ENCODE data around the gene GPR157. TPM values are rescaled to one million over a fixed set of nuclear protein-coding genes. Genes with fewer than 3 reads are reported as not detected.
"Not testable (repeated sequence)": the region's sequence is repeated elsewhere in the genome, so short reads cannot be mapped to it uniquely, and the experiment has no call there.

The GPR157 gene
- total RNA-seq, 4 donors from 2014 or later = 6.4 to 14.3 (median 9.8) TPM

DNA sequence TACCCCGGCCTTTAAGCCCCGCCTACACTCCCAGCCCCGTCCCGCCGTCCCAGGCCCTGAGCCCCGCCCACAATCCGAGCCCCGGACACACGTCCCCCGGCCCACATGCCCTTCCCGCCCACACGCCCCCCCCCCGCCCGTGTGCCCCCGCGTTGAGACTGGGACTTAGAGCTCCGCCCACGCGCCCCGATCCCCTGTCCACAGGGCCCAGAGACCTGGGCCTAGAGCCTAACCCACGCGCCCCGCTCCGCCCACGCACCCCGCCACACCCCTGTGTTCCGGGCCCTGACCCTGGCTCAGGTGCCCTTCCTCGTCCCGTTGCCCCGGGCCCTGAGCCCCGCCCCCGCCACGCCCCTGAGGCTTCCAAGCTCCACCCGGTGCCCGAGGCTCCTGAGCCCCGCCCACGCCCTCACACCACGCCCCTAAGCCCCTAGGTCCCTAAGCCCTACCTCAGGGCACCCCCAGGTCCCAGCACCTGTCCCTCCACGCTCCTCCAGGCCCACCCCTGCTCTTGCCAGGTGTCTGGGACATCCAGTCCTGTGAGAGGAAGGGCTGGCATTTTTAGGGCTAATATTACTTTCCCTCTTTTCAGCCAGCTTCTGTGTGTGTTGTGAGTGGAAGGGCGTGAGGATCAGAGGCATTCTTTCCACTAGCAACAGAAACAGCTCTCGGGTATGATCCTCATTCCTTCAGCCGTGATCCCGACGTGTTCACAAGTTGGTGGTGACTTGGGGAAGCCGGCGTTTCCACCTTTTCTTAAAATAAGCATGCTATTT lies 552 bp upstream of the GPR157 start:
- 6 to 13% methylated on average over 7 to 26 of the region's 46 CpGs for WGBS, 2 donors (ENCODE audit: low coverage in 1 of 2)
- intact Hi-C loops (cut with DNase I; ENCODE audit: low total_unique reads) = no loop called here
- no peaks in the 10 kb centered on the region for H3K36me3 ChIP-seq
- no peaks in the 10 kb centered on the region for H3K27me3 ChIP-seq
- no peaks in the 10 kb centered on the region for H3K9me3 ChIP-seq
- peaks cover 7 to 37% (median 19%) of the 10 kb centered on the region in 4 donors for H3K4me1 ChIP-seq
- peak; percentile 97 for DNase-seq
- no peak for TF ChIP-seq EP300 (IDR thresholded peaks at IDR 0.05; ENCODE audit: low read depth)
- TF ChIP-seq, protein P1, sequence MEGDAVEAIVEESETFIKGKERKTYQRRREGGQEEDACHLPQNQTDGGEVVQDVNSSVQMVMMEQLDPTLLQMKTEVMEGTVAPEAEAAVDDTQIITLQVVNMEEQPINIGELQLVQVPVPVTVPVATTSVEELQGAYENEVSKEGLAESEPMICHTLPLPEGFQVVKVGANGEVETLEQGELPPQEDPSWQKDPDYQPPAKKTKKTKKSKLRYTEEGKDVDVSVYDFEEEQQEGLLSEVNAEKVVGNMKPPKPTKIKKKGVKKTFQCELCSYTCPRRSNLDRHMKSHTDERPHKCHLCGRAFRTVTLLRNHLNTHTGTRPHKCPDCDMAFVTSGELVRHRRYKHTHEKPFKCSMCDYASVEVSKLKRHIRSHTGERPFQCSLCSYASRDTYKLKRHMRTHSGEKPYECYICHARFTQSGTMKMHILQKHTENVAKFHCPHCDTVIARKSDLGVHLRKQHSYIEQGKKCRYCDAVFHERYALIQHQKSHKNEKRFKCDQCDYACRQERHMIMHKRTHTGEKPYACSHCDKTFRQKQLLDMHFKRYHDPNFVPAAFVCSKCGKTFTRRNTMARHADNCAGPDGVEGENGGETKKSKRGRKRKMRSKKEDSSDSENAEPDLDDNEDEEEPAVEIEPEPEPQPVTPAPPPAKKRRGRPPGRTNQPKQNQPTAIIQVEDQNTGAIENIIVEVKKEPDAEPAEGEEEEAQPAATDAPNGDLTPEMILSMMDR (IDR thresholded peaks at IDR 0.05) = no peak
- peak in 2 of 3 donors; percentile 13 to 15 for TF ChIP-seq POLR2AphosphoS5 (IDR thresholded peaks at IDR 0.05)
- peak; percentile 16 for TF ChIP-seq POLR2A (IDR thresholded peaks at IDR 0.05)
- peak overlapping the region; percentile 32 to 72 (median 48) for H3K4me3 ChIP-seq
- H3K27ac ChIP-seq = peak overlapping the region; percentile 77 to 89 (median 83)
- in situ Hi-C loops (cut with MboI; ENCODE audit: low pct_ligation_motif_present in 1 of 4, low pct_unique_long_range_greater_than_20kb in 1 of 4, low sequenced_read_pairs in 3 of 4) = no loop called here

DNA sequence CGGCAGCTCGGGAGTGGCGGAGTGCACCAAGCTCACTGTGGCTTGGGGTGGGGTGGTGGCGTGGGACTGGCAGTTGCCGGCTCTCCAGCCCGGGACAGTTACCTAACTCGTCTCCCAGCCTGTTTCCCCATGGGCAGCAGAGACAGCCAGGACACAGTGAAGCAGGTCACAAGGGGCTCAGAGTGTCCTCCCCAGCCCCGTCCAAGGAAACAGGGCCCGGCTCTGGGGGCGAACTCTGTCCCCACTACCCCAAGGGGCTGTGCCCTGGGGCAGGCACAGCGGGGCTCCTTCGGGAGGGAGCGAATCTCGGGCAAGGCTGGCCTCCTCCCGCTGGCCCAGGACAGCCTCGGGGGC lies 759 bp downstream of the GPR157 start:
- Histone ChIP-seq H3K27ac (peak overlapping the region; percentile 77 to 89 (median 83)), H3K4me3 (peak overlapping the region; percentile 35 to 72 (median 50)), H3K9me3 (no peaks in the 10 kb centered on the region), H3K4me1 (peaks cover 7 to 37% (median 19%) of the 10 kb centered on the region in 4 donors), H3K36me3 (no peaks in the 10 kb centered on the region), H3K27me3 (no peaks in the 10 kb centered on the region)
- TF ChIP-seq POLR2AphosphoS5 (IDR thresholded peaks at IDR 0.05) (no peak), EP300 (IDR thresholded peaks at IDR 0.05; ENCODE audit: low read depth) (no peak), POLR2A (IDR thresholded peaks at IDR 0.05) (no peak)
- TF ChIP-seq, protein P1 (IDR thresholded peaks at IDR 0.05) = no peak
- intact Hi-C loops (cut with DNase I; ENCODE audit: low total_unique reads) (no loop called here), in situ Hi-C loops (cut with MboI; ENCODE audit: low pct_ligation_motif_present in 1 of 4, low pct_unique_long_range_greater_than_20kb in 1 of 4, low sequenced_read_pairs in 3 of 4) (no loop called here)
- WGBS, 2 donors (ENCODE audit: low coverage in 1 of 2) = 13% methylated on average over 15 of the region's 16 CpGs; no CpG with 5 or more reads in 1 of the 2 donors
- peak; percentile 59 for DNase-seq

DNA sequence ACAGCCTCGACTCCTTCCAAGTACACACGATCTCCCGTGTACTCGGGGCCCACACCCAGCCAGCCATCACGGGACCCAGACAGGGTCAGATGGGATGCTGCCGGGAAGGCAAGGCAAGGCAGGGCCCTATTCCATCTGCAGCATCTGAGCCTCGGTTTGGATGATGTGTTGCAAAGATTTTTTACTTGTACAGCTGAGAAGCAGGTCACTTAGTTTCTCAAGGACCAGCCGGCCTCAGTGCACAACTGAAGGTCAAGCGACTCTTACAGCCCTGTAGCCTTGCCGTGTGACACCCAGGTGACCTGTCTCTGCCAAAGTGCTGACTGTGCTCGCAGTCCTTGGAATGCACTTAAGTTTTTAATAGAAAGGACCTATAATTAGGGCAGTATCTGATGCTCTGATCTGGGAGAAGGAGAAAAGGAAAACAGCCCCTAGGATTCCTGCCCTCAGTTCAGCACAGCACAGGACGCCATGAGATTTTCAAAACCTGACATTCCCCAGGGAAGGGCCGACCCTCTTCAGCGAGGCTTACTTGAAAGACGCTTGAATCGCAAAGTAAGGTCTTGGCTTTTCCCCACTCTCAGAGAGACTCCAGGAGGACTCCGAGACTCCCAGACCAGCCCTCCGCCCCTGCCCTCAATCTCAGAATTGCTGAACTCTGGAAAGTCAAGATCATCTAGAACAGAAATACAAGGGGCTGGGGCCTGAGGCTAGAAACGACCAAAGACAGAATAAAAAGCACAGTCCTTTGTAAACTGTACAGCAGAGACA lies 1.3 kb downstream of the GPR157 start:
- TF ChIP-seq POLR2A (IDR thresholded peaks at IDR 0.05) = no peak
- TF ChIP-seq, protein P1 (IDR thresholded peaks at IDR 0.05) = no peak
- TF ChIP-seq POLR2AphosphoS5 (IDR thresholded peaks at IDR 0.05) = no peak
- TF ChIP-seq EP300 (IDR thresholded peaks at IDR 0.05; ENCODE audit: low read depth) = no peak
- WGBS, 2 donors (ENCODE audit: low coverage in 1 of 2) = 66 to 94% methylated on average over 5 to 19 of the region's 19 CpGs
- peak overlapping the region; percentile 77 to 89 (median 83) for H3K27ac ChIP-seq
- H3K4me3 ChIP-seq = peak overlapping the region; percentile 35 to 72 (median 50)
- no peaks in the 10 kb centered on the region for H3K9me3 ChIP-seq
- in situ Hi-C loops (cut with MboI; ENCODE audit: low pct_ligation_motif_present in 1 of 4, low pct_unique_long_range_greater_than_20kb in 1 of 4, low sequenced_read_pairs in 3 of 4) (no loop called here), intact Hi-C loops (cut with DNase I; ENCODE audit: low total_unique reads) (no loop called here)
- no peaks in the 10 kb centered on the region for H3K36me3 ChIP-seq
- peaks cover 7 to 37% (median 19%) of the 10 kb centered on the region in 4 donors for H3K4me1 ChIP-seq
- no peak for DNase-seq
- no peaks in the 10 kb centered on the region for H3K27me3 ChIP-seq

DNA sequence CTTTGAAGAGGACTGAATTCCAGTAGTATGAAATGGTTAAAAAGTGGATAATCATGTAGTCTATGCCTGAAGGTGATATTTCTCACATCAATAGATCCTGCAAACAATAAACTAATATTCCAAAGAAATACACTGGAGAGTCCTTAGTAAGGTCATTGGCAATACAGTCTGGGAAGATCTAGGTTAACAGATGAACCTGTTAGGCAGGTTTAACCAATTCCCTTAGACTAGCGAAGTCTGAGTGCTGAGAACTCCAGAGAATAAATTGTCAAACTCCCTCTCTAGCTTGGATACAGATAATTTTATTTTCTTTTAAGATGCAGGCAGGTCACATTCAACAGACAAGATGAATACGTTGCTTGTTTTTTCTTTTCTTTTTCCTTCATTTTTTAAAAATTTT lies 2.4 kb downstream of the GPR157 start:
- no peak overlapping the region for H3K27ac ChIP-seq
- no peaks in the 10 kb centered on the region for H3K9me3 ChIP-seq
- H3K36me3 ChIP-seq = no peaks in the 10 kb centered on the region
- TF ChIP-seq EP300 (IDR thresholded peaks at IDR 0.05; ENCODE audit: low read depth) (no peak), POLR2AphosphoS5 (IDR thresholded peaks at IDR 0.05) (no peak), POLR2A (IDR thresholded peaks at IDR 0.05) (no peak)
- TF ChIP-seq, protein P1 (IDR thresholded peaks at IDR 0.05) = no peak
- WGBS, 2 donors (ENCODE audit: low coverage in 1 of 2) = 64 to 68% methylated on average over 2 of the region's 2 CpGs
- no peak for DNase-seq
- in situ Hi-C loops (cut with MboI; ENCODE audit: low pct_ligation_motif_present in 1 of 4, low pct_unique_long_range_greater_than_20kb in 1 of 4, low sequenced_read_pairs in 3 of 4) (no loop called here), intact Hi-C loops (cut with DNase I; ENCODE audit: low total_unique reads) (no loop called here)
- peaks cover 7 to 37% (median 19%) of the 10 kb centered on the region in 4 donors for H3K4me1 ChIP-seq
- H3K4me3 ChIP-seq = no peak overlapping the region
- no peaks in the 10 kb centered on the region for H3K27me3 ChIP-seq

DNA sequence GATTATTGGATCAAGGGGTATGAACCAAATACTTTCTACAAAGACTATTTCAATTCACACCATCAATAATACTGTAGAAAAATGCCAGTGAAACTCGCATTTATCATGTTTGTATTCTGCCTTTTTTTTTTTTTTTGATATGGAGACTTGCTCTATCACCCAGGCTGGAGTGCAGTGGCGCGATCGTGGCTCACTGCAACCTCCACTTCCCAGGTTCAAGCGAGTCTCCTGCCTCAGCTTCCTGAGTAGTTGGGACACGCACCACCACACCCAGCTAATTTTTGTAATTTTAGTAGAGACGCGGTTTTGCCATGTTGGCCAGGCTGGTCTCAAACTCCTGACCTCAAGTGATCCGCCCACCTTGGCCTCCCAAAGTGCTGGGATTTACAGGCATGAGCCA lies 3.1 kb downstream of the GPR157 start:
- in situ Hi-C loops (cut with MboI; ENCODE audit: low pct_ligation_motif_present in 1 of 4, low pct_unique_long_range_greater_than_20kb in 1 of 4, low sequenced_read_pairs in 3 of 4); intact Hi-C loops (cut with DNase I; ENCODE audit: low total_unique reads); H3K36me3 ChIP-seq; DNase-seq; H3K9me3 ChIP-seq; H3K27ac ChIP-seq; H3K27me3 ChIP-seq; H3K4me3 ChIP-seq: not testable (repeated sequence)
- H3K4me1 ChIP-seq = peaks cover 7 to 37% (median 19%) of the 10 kb centered on the region in 4 donors
- 79 to 85% methylated on average over 4 to 9 of the region's 9 CpGs for WGBS, 2 donors (ENCODE audit: low coverage in 1 of 2)

Data from transverse colon (tissue), 4 donors.